M059J (cell line): ENCODE data around the gene HS6ST3. TPM values are rescaled to one million over a fixed set of nuclear protein-coding genes. Genes with fewer than 3 reads are reported as not detected.

Experiments used
- DNase-seq: peaks from one replicate; pipeline ENCODE4 v3.0.0-alpha.2; 2012; ENCODE audit warnings: low read depth
- total RNA-seq: library from RNA; depleted of rRNA; stranded (reverse); fragments of >200 nt; shearing (Covaris generic); gene quantifications from 2 replicates; pipeline ENCODE4 v1.2.3, GENCODE V29; 2014

HS6ST3 gene
- total RNA-seq, 1 experiment from 2014 or later: 2.8 TPM

- no peak for DNase-seq
These were observed 443.5 kb downstream of the HS6ST3 start for GRCh38 chr13:96533408-96533807.

DNA sequence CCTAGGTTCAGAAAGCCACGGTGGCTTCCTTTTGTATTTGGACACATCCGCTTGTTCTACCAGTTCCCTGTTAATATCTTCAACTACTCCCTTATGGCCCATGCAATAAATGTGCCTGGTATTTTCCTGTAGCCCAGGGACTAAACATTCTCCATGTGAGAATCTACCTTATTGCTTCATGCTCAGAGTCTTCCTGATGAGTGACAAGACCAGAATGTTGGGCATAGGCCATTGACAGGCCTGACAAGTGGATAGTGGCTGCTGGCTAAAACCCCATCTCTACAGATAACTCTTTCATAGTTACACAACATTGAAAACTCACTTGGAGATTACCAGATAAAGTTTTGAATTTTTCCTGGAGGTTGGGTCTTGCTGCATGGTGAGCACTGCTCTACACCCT, 449.9 kb downstream of the HS6ST3 start:
- no peak for DNase-seq

DNA sequence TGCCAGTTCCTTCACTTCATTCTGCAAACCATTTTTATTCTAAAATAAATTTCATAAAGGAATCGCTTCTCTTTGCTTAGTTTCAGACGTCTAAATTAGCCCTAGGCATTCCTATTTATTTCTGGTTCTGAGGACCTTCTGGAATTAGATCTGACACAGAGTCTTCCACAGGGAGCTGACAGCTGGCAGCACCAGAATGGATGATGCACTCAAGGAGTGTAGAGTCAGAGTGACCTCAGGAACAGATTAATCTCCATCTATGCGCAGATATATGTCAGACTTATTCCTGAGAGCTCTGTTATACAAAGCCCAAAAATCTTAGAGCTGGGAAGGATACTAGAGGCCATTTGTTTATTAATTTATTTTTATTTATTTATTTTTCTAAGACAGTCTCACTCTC, 450.8 kb downstream of the HS6ST3 start:
- DNase-seq: no peak

DNA sequence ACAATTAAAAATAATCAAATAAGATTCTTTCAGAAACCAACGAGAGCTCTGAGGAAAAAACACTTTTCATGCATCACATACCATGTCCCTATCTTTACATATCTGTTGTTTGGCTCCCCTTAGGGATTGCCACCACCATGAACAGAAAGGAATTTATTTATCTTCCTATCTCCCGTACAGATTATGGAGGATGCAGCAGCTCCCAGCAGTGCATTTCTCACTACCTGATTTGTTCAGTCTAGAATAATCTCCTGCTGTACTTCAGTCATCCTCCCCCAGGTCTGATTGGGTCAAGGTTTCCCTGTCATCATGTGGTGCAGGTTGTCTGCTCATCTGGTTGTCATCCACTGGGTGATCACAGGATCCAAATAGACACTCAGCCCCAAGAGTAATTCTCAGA, 453.1 kb downstream of the HS6ST3 start:
- DNase-seq: no peak

DNA sequence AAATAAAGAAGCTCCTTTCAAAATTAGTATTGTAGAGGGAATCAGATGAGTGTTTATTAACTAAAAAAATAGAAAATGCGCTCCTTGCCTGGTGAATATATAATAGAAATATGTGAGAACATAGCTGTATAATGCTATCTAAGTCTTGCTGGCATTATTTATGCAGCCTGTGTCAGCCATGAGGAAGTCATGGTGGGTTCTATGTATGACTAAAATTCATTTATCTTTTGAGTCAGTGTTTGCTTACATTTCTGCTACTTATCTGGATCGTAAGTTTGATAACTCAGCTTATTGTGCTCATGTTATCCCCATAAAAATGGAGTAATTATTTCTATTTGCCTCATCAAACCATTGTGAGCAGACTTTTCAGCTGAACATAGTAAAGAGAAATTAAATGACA, 455.1 kb downstream of the HS6ST3 start:
- no peak for DNase-seq

GRCh38 chr13:96546463-96546862, 456.6 kb downstream of the HS6ST3 start:
- no peak for DNase-seq

- DNase-seq: peak; percentile 29
These were observed 461.6 kb downstream of the HS6ST3 start for GRCh38 chr13:96551546-96551945.

DNA sequence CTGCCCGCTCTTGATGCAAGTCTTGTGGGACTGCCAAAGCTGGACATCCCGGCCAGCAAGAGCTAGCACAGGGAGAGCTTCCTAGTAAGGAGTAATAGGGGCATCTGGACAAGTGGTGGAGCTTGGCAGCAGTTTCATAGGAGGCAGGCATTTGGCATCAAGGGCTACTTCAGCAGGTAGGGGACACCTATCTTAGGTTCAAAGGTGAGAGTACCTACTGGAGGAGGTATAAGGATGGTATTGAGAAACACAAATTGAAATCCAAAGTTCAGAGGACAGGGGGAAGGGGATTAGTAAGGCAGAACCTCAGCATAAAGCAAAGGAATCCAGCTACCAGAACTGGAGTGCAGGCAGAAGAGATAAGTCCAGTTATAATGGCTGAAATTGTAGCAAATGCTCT, 462.7 kb downstream of the HS6ST3 start:
- no peak for DNase-seq

GRCh38 chr13:96553796-96554195, 463.9 kb downstream of the HS6ST3 start:
- DNase-seq: no peak

DNA sequence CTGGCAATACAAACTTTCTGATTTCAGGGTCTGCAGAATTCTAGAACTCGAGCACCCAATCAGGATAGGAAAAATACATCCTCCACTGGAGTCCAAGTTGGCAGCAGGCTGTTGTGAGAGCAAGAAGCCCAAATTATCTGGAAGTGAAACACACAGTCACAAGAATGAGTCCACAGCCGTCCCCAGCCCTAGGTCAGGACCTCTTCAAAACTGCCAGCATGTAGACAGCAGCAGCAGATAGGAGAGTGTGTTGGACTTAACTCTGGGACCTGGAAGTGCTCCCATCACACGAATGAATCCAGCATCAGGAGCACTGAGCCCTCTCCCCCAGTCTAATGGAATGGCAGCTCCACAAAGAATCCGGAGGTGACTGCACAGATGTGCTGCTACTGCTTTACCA, 483.7 kb downstream of the HS6ST3 start:
- no peak for DNase-seq

- DNase-seq: peak; percentile 2
These were observed 485.8 kb downstream of the HS6ST3 start for GRCh38 chr13:96575423-96576320.

GRCh38 chr13:96581741-96582140, 491.8 kb downstream of the HS6ST3 start:
- no peak for DNase-seq

GRCh38 chr13:96615252-96615651, 525.3 kb downstream of the HS6ST3 start:
- DNase-seq: no peak

DNA sequence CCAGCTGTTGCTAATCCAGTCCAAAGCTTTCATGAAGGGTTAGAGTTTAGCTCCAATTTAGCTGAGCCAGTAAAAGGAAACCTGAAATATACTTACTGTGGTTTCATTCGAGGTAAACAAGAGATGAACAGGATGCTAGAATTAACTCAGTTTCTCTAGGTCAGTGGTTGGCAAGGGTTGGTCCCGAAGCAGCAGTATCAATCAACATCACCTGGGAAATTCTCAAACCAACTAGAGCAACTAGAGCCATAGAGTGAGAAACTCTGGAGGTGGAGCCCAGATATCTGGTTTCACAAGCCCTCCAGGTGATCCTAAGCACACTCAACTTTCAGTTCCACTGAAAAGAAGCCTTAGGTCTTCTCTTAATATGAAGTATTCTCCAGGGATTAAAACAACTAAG, 527.6 kb downstream of the HS6ST3 start:
- DNase-seq: no peak

DNA sequence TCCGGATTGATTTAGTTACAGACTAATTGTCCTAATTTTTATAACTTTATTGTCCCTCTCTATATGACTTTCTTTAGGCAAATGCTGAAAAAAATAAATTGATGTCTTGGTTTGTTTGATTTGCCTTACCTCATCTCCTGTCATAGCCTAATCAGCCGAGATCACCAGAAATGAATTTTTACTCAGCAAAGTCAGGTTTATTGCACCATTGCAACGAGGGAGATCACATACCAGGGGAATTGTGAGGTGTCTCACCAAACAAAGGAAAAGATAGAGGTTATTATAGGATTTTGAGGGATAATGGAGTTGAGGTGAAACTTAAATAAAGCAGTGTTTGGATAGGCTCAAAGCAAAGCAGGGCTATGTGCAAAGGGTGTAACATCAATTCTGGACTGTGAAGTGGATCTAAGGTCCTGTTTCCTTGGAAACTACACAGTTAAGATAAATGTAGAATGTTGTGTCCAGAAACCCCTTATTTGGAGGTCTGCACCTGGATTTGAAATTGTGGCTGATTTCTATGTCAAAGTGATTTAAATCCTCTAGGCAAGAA, 531.8 kb downstream of the HS6ST3 start:
- DNase-seq: no peak

DNA sequence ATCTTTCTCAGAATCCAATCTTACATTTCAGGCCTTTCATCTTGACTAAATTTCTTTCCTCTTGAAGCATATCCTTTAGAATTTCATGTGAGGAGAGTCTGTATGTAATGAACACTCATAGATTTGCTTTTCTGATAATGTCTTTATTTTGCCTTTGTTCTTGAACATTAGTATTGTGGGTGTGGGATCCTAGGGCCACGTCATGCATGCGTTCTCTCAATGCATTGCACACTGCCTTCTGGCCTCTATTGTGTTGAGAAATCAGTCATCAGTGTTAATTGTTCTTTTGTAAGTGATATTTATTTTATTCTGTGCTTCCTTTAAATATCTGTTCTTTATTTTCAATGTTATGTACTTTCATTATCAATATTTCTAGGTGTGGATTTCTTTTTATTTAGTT, 539.4 kb downstream of the HS6ST3 start:
- DNase-seq: no peak

- DNase-seq: no peak
These were observed 542.8 kb downstream of the HS6ST3 start for GRCh38 chr13:96632536-96633320.

GRCh38 chr13:96636001-96636709, 546.2 kb downstream of the HS6ST3 start:
- peak; percentile 15 for DNase-seq

DNA sequence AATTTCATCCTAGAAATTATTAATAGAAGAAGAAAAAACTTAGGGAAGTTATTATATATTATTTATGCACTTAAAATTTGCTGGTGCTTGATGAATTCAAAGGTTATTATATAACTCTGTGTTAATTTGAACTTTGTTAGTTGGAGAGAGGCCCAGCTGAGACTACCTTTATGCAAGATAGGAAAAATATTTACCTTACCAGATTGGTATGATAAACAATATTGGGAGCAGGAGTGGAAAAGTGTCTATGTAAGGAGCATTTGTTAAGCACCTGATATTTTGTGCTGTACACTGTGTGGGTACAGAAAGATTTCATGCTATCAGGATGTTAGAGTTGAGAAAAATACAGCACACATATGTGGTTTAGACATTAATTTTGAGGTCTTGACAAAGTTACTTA, 547.1 kb downstream of the HS6ST3 start:
- no peak for DNase-seq

GRCh38 chr13:96646101-96646500, 556.2 kb downstream of the HS6ST3 start:
- DNase-seq: no peak

DNA sequence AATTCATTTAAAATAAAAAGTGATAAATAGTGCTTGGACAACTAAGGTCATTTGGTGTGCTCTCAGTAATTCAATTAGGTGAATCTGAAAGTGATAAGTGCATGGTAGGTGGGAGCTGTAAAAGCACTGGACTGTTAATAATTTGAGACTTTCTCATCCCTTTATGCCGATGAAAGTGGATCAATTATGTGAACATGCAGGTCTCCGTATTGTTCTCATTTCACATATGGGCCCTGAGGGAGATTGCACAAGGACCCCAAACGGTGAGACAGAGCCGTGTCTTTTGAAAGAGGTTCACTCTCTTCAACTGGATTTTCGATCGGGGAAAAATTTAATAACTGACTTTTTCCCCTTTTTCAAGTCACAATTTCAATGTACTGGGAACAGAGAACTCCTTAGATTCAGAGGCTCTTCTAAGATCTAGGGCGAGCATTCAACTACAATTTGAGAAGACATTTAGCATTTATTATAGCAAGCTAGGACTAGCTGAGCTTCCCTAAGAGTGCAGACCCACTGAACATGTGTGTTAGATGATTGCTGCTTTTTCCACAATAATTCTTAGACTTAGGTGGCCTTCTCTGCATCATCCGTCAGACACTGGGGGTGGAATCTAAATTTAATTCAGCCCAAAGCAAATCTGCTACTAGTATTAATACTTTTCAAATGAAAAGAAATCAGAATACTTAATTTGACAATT, 556.8 kb downstream of the HS6ST3 start:
- no peak for DNase-seq
